Stomach smooth muscle (tissue), 2 donors: ENCODE data around the gene LTO1.
"Not testable (repeated sequence)": the region's sequence is repeated elsewhere in the genome, so short reads cannot be mapped to it uniquely, and the experiment has no call there.

Experiments
- H3K27ac ChIP-seq: one replicate; pipeline ENCODE4 v1.7.0; 2013; ENCODE audit warnings: mild to moderate bottlenecking, low read length, inconsistent platforms
- H3K27me3 ChIP-seq, 2 donors: one replicate each; pipeline ENCODE4 v1.7.0; 2013; ENCODE audit warnings: low read length in 2 of 2; ENCODE audit not compliant: insufficient read depth in 2 of 2, control insufficient read depth in 1 of 2
- H3K36me3 ChIP-seq, 2 donors: one replicate each; pipeline ENCODE4 v1.7.0; 2013; ENCODE audit warnings: low read length in 2 of 2; ENCODE audit not compliant: control insufficient read depth in 2 of 2, insufficient read depth in 2 of 2
- H3K4me1 ChIP-seq: one replicate; pipeline ENCODE4 v1.7.0; 2013; ENCODE audit warnings: low read length; ENCODE audit not compliant: control insufficient read depth, insufficient read depth
- H3K4me3 ChIP-seq, 2 donors: one replicate each; pipeline ENCODE4 v1.7.0; 2013; ENCODE audit warnings: low read length in 2 of 2
- H3K9ac ChIP-seq, 2 donors: one replicate each; pipeline ENCODE4 v1.7.0; 2013; ENCODE audit warnings: low read length in 2 of 2, mild to moderate bottlenecking in 1 of 2
- H3K9me3 ChIP-seq, 2 donors: one replicate each; pipeline ENCODE4 v1.7.0; 2013; ENCODE audit warnings: low read length in 2 of 2; ENCODE audit not compliant: control insufficient read depth in 2 of 2
- donor health status: healthy.
- donor health status: Pancreatic carcinoma.

LTO1 gene

GRCh38 chr11:69627551-69627950 is 47.6 kb downstream of the LTO1 start:
- Histone ChIP-seq H3K36me3 (no peaks in the 10 kb centered on the region), H3K9ac (no peak overlapping the region), H3K4me3 (no peak overlapping the region), H3K27me3 (peaks cover 15 to 27% of the 10 kb centered on the region in 2 donors), H3K9me3 (peaks cover 2 to 8% of the 10 kb centered on the region in 2 donors), H3K27ac (no peak overlapping the region), H3K4me1 (no peaks in the 10 kb centered on the region)

- Histone ChIP-seq H3K27me3 (peaks cover 12 to 27% of the 10 kb centered on the region in 2 donors), H3K36me3 (no peaks in the 10 kb centered on the region), H3K9ac (no peak overlapping the region), H3K9me3 (peaks cover 2 to 8% of the 10 kb centered on the region in 2 donors), H3K4me1 (no peaks in the 10 kb centered on the region), H3K27ac (no peak overlapping the region), H3K4me3 (no peak overlapping the region)
Measured at GRCh38 chr11:69625476-69625875, 49.7 kb downstream of the LTO1 start.

GRCh38 chr11:69624293-69624692 is 50.9 kb downstream of the LTO1 start:
- H3K27me3 ChIP-seq: peaks cover 10 to 24% of the 10 kb centered on the region in 2 donors
- H3K4me3 ChIP-seq: no peak overlapping the region
- no peak overlapping the region for H3K9ac ChIP-seq
- H3K27ac ChIP-seq: no peak overlapping the region
- no peaks in the 10 kb centered on the region for H3K9me3 ChIP-seq
- no peaks in the 10 kb centered on the region for H3K36me3 ChIP-seq
- no peaks in the 10 kb centered on the region for H3K4me1 ChIP-seq

GRCh38 chr11:69622097-69622681 is 53.0 kb downstream of the LTO1 start:
- not testable (repeated sequence) for H3K9ac ChIP-seq, H3K36me3 ChIP-seq, H3K9me3 ChIP-seq, H3K27ac ChIP-seq, H3K4me1 ChIP-seq, H3K4me3 ChIP-seq
- H3K27me3 ChIP-seq: peaks cover 9 to 12% of the 10 kb centered on the region in 2 donors

GRCh38 chr11:69620683-69621290 is 54.4 kb downstream of the LTO1 start:
- H3K4me1 ChIP-seq: no peaks in the 10 kb centered on the region
- H3K9me3 ChIP-seq: no peaks in the 10 kb centered on the region

GRCh38 chr11:69618237-69618636 is 56.9 kb downstream of the LTO1 start:
- H3K36me3 ChIP-seq: no peaks in the 10 kb centered on the region
- H3K9ac ChIP-seq: no peak overlapping the region
- H3K27me3 ChIP-seq: peaks cover 3 to 8% of the 10 kb centered on the region in 2 donors

More at GRCh38 chr11:69620683-69621290, 54.4 kb downstream of the LTO1 start:
- Histone ChIP-seq H3K27ac (no peak overlapping the region), H3K36me3 (no peaks in the 10 kb centered on the region), H3K27me3 (peaks cover 2 to 10% of the 10 kb centered on the region in 2 donors), H3K9ac (no peak overlapping the region), H3K4me3 (no peak overlapping the region)

GRCh38 chr11:69617682-69618081 is 57.5 kb downstream of the LTO1 start:
- H3K4me3 ChIP-seq: no peak overlapping the region
- H3K36me3 ChIP-seq: no peaks in the 10 kb centered on the region
- H3K27ac ChIP-seq: no peak overlapping the region
- no peaks in the 10 kb centered on the region for H3K4me1 ChIP-seq
- peaks cover 3 to 8% of the 10 kb centered on the region in 2 donors for H3K27me3 ChIP-seq
- H3K9ac ChIP-seq: no peak overlapping the region
- no peaks in the 10 kb centered on the region for H3K9me3 ChIP-seq

More at GRCh38 chr11:69618237-69618636, 56.9 kb downstream of the LTO1 start:
- Histone ChIP-seq H3K4me1 (no peaks in the 10 kb centered on the region), H3K27ac (no peak overlapping the region), H3K4me3 (no peak overlapping the region), H3K9me3 (no peaks in the 10 kb centered on the region)

GRCh38 chr11:69617220-69617619 is 57.9 kb downstream of the LTO1 start:
- no peaks in the 10 kb centered on the region for H3K9me3 ChIP-seq
- H3K36me3 ChIP-seq: no peaks in the 10 kb centered on the region
- H3K27ac ChIP-seq: no peak overlapping the region

More at GRCh38 chr11:69617220-69617619, 57.9 kb downstream of the LTO1 start:
- H3K4me1 ChIP-seq: no peaks in the 10 kb centered on the region
- H3K27me3 ChIP-seq: peaks cover 3 to 8% of the 10 kb centered on the region in 2 donors
- H3K4me3 ChIP-seq: no peak overlapping the region
- H3K9ac ChIP-seq: no peak overlapping the region
